Measurements from ENCODE around the gene PKNOX2.

The PKNOX2 gene

DNA sequence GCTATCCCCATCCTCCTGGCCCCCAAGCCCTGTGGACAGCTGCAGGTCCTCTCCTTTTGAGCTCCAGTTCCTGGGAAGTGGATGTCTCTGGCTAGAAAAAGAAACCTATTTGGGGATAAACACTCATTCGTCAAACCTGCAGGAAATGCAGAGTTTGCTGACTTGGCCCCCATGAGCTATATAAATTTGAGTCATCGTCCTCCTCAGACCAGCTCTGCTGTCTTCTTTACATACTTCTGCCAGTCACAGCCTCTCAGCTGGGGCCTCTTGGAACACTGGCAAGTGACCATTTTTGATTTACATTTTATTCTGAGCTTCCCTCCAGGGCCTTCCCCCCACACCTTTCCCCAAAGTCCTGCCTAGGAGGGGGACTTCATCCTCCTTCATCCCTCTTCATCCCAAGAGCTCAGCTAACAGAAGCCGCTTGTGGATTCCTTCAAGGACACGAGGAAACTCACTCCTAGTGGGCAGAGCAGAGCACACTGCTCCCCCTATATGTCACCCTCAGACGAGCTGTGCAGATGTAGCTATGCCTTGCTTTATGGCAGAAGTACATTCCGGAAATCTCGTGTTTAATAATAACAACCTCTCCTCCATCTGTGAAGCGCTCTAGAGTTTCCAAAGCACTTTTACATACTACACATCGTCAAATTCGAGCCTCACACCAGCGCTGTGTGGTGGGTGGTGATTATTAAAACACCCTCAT, 199.7 kb downstream of the PKNOX2 start:
- no peak for DNase-seq (ENCODE audit: low read depth)

DNA sequence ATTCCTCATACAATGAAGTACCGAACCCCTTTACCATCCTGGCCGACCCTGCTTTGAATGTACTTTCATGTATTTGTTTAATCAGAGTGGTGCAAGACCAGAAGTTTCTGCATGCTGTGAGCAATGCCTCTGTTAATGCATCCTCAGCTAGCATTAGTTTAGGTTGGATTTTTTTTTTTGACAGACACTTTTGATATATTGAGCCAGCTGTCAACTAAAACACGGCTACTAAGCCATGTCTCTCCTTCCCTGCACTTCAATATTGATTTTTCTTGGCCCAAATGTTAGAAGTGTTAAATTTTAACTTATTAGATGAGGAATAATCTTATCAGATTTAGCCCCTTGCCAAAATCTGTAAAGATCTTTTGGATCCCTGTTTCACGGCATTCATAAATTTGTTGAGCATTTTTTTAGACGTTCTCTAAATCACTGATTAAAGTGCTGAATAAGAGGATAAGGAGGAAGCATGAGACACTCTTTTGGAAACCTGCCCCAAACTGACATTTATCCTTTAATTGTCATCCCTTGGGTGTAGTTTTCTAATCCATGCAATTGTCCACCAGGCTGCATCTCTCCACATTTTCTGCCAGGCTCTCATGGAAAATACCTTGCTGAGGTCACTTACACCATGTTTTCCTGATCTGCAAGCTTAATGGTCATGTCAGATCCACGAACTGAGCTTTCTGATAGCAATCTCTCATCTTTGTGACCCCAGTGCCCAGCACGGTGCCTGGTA, 200.8 kb downstream of the PKNOX2 start:
- DNase-seq (ENCODE audit: low read depth), result no peak

GRCh38 chr11:125367710-125368109, 203.2 kb downstream of the PKNOX2 start:
- no peak for DNase-seq (ENCODE audit: low read depth)

DNA sequence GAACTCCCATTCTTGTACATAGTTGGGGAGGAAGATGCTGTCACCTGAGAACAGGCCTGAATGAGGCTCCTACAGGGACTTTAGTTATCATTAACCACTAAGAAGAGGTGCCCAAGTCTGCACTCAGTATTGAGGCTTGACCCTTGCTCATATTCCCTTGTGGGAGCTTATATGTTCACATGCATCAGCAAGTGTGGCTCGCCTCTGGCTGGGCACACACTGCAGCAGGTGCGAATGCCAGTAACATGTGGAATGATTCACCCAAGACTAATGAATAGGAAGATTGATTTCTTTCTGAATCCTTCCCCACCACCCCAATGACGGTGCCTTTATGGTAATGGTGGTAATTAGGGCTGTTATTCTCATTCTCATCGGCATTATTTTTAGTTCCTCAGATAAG, 204.2 kb downstream of the PKNOX2 start:
- no peak for DNase-seq (ENCODE audit: low read depth)

- no peak for DNase-seq (ENCODE audit: low read depth)
Observed at GRCh38 chr11:125369808-125370207, 205.3 kb downstream of the PKNOX2 start.

GRCh38 chr11:125370561-125371389, 206.2 kb downstream of the PKNOX2 start:
- DNase-seq (ENCODE audit: low read depth), result no peak

- DNase-seq (ENCODE audit: low read depth), result no peak
Observed at GRCh38 chr11:125371431-125371935, 206.9 kb downstream of the PKNOX2 start.

- DNase-seq (ENCODE audit: low read depth), result no peak
Observed at GRCh38 chr11:125372088-125372487, 207.5 kb downstream of the PKNOX2 start.

- no peak for DNase-seq (ENCODE audit: low read depth)
Observed at GRCh38 chr11:125372911-125373310, 208.4 kb downstream of the PKNOX2 start.

DNA sequence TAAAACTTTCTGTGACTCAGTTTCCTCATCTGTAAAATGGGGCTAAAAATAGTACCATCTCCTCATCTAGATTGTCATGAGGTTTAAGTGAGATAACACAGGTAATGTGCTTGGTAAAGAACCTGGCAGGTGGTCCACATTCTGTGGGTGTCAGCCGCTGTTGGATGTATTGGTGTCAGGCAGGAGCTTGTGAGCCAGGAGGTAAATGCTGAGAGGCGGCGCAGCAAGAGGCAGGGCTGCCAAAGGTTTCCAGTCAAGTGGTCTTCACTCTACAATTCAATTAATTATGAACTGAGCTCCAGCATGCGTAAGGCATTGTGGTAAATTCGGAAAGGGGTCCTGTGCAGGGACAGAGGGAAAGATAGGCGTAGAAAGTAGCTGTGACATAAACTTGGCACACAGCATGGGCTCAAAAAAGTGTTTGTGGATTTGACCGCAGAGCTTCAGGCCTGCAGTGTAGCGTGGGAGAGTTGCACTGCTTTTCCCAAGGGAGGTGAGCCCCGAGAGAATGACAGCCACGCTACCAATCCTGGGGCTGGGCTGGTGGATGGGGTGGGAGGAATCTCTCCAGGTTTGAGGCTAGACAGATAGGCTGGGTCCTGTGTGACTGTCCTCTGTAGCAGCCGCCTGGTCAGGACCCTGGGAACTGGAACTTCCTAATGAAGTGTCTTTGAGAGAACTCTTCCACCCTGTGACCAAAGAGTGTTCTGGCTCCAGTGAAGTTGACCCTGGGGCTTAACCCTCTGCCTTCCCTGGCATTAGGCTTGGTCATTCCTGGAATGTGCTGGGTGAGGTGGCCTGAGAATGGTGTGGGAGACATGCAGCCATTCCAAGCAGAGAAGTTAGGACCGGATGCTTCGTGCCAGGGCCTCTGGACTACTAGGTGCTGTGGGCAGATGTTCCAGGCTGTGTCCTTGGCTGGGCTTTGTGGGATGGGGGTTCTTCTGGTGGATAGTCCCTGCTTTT, 209.2 kb downstream of the PKNOX2 start:
- DNase-seq (ENCODE audit: low read depth), result no peak

- no peak for DNase-seq (ENCODE audit: low read depth)
Observed at GRCh38 chr11:125374398-125374797, 209.8 kb downstream of the PKNOX2 start.

GRCh38 chr11:125375146-125375545, 210.6 kb downstream of the PKNOX2 start:
- no peak for DNase-seq (ENCODE audit: low read depth)

DNA sequence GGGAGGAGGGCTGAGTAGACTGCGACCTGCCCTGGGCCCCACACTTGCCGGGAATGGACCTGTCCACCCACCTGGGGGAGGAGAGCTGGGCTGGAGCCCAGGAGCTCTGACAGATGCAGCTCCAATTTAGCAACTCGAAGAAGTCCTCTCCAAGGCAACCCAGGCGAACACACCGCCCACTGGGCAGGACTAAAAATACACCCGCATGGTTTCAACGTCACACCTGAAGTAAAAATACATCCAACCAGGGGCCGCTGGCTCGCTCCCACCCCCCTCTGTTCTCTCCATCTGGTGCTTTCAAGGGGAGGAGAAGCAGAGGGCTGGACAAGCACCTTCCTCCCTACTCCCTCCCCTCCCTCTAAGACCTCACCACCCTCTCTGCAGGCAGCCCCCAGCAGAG, 211.6 kb downstream of the PKNOX2 start:
- DNase-seq (ENCODE audit: low read depth), result no peak

DNA sequence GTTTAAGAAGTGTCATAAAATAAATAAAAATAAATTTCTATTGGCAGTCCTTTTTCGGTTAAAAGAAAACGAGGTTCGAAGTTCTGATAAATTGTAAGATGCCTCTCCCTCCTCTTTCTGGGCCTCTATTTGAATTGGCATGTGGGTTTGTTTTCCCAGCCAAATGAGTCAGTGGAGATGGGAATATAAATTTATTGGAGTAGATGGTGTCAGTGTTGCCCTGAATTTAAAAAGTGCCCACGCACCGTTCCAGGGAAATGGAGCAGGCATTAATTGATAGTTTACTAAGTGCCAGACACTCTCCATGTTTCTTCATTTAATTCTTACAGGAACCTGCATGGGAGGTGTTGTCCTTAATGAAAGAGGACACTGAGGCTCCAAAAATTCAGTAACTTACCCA, 212.3 kb downstream of the PKNOX2 start:
- DNase-seq (ENCODE audit: low read depth), result no peak

DNA sequence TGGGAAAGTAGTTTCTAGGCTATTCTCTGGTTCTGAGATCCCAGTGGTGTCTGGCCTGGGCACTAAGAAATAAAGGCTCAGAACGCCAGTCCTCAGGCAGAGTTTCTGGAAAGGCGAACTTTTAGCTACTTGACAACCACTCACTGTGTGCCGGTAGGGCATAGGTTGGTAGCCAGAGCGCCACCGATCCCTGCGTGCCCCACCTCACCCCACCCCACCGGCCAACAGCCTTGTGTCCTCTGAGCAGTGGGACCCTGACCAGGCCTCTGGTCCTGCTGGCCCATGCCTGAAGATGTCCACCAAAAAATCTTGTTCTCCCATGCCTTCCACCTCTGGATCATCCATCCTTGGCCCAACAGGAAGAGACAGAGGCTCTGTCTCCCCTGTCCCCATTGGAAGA, 213.5 kb downstream of the PKNOX2 start:
- no peak for DNase-seq (ENCODE audit: low read depth)

- DNase-seq (ENCODE audit: low read depth), result no peak
Observed at GRCh38 chr11:125378571-125378970, 214.0 kb downstream of the PKNOX2 start.

GRCh38 chr11:125379565-125379964, 215.0 kb downstream of the PKNOX2 start:
- no peak for DNase-seq (ENCODE audit: low read depth)

DNA sequence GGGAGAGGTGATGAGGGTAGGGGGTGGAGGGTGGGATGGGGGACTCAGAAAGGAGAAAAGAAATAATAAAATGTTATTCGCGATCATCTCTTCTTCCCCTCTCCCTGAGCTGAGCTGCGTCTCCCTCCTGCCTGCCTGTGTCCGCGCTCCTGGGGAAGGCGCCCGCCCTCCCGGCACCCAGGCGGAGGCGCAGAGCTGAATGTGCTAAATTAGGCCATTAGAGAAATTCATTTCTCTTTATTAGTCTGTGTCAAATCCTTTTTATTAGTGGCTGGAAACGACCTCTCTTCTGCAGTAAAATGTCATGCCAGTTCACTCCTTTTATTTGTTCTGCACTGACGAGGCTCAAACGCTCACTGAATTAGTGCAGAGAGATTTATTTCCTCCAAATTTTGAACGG, 215.4 kb downstream of the PKNOX2 start:
- DNase-seq (ENCODE audit: low read depth), result no peak

- no peak for DNase-seq (ENCODE audit: low read depth)
Observed at GRCh38 chr11:125380756-125381445, 216.3 kb downstream of the PKNOX2 start.

- no peak for DNase-seq (ENCODE audit: low read depth)
Observed at GRCh38 chr11:125381499-125382044, 217.0 kb downstream of the PKNOX2 start.
